A549 (cell line): Measurements from ENCODE around the gene A2ML1.

Experiments
- CEBPB ChIP-seq, 2 experiments: fragments of >200 bp in 1 of 2; sonication (Bioruptor Twin) in 1 of 2; formaldehyde crosslinking in 1 of 2; IDR thresholded peaks; 2 replicates each; pipeline ENCODE4 v1.6.1; 2012 to 2016
- EP300 ChIP-seq, 2 experiments: fragments of >200 bp; sonication (Bioruptor Twin); formaldehyde crosslinking; IDR thresholded peaks; 2 replicates in 1 of 2; 3 replicates in 1 of 2; pipeline ENCODE4 v1.6.1; 2016 to 2017
- TF ChIP-seq, protein P1 (sequence below): fragments of >200 bp; sonication (Bioruptor Twin); formaldehyde crosslinking; IDR thresholded peaks from 3 replicates; pipeline ENCODE4 v1.5.1; 2016

DNA sequence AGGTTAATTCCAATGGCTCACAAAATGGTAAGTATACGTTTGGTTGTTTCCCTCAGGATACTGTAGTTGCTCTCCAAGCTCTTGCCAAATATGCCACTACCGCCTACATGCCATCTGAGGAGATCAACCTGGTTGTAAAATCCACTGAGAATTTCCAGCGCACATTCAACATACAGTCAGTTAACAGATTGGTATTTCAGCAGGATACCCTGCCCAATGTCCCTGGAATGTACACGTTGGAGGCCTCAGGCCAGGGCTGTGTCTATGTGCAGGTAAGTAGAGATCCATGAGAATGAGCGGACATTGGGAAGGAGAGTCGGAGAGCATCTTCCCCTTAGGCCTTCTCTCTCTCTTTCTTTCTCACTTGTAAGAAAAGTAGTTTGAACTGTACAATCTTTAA is 45.4 kb downstream of the A2ML1 start:
- TF ChIP-seq, protein P1, sequence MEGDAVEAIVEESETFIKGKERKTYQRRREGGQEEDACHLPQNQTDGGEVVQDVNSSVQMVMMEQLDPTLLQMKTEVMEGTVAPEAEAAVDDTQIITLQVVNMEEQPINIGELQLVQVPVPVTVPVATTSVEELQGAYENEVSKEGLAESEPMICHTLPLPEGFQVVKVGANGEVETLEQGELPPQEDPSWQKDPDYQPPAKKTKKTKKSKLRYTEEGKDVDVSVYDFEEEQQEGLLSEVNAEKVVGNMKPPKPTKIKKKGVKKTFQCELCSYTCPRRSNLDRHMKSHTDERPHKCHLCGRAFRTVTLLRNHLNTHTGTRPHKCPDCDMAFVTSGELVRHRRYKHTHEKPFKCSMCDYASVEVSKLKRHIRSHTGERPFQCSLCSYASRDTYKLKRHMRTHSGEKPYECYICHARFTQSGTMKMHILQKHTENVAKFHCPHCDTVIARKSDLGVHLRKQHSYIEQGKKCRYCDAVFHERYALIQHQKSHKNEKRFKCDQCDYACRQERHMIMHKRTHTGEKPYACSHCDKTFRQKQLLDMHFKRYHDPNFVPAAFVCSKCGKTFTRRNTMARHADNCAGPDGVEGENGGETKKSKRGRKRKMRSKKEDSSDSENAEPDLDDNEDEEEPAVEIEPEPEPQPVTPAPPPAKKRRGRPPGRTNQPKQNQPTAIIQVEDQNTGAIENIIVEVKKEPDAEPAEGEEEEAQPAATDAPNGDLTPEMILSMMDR = no peak
- no peak for TF ChIP-seq EP300 (IDR thresholded peaks at IDR 0.05)
- TF ChIP-seq CEBPB (IDR thresholded peaks at IDR 0.05) = no peak
